GM18951 (cell line): ENCODE measurements around the gene PDSS2.

ENCODE experiments used
- POLR2A ChIP-seq: IDR thresholded peaks from 4 replicates; pipeline ENCODE4 v1.6.1; 2011; ENCODE audit warnings: mild to moderate bottlenecking; ENCODE audit not compliant: insufficient read length, insufficient read depth; ENCODE audit errors: extremely low read depth
- in situ Hi-C: fragments of 300-500 bp; cut with MboI; formaldehyde crosslinking; loops from one replicate; pipeline ENCODE4 v1.12.0; 2022; ENCODE audit warnings: low sequenced_read_pairs, mixed read lengths, inconsistent platforms; ENCODE audit not compliant: unreplicated experiment

The PDSS2 gene, protein sequence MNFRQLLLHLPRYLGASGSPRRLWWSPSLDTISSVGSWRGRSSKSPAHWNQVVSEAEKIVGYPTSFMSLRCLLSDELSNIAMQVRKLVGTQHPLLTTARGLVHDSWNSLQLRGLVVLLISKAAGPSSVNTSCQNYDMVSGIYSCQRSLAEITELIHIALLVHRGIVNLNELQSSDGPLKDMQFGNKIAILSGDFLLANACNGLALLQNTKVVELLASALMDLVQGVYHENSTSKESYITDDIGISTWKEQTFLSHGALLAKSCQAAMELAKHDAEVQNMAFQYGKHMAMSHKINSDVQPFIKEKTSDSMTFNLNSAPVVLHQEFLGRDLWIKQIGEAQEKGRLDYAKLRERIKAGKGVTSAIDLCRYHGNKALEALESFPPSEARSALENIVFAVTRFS

DNA sequence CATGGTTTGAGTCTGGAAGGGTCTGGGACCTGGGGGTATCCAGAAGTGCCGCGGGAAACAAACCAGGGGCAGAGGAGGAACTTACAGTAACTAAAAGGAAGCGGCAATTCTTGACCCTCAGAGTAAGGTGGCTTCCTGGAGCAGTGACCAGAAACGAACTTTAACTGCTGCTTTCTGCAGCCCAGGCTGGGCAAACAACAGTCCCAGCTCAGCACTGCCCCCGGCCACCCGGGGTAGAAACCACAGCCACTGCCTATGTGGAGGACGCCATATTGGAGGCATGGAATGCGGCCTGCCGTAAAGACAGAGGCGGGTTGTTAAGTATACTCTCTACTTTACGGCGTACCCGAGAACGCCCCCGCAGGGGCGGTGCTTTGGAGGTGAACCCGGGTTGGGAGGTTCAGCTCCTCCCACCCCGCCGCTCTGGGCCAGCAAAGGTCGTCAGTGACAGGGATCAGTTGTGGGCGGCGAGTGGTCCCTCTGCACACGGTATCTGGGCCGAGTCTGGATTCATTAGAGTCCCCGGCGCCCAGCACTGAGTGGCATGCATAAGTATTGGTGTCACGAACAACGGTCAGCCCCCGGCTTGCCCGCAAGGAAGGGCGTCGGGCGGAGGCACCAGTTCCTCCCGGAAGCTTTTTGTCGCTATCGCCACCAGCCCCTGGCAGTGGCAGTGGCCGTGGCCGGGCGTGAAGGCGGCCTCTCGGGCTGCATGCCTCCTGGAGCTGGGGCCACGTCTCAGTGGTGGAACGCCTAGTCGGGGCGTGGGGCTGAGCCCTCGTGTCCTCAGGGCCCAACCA, at the start of gene PDSS2:
Gene PDSS2 (minus strand): TSS at position 282 of the 800 bp plus-strand sequence. CDS start 279 bp downstream, at position 3.
- peak; percentile 98 for TF ChIP-seq POLR2A
- in situ Hi-C loops: no loop called here

DNA sequence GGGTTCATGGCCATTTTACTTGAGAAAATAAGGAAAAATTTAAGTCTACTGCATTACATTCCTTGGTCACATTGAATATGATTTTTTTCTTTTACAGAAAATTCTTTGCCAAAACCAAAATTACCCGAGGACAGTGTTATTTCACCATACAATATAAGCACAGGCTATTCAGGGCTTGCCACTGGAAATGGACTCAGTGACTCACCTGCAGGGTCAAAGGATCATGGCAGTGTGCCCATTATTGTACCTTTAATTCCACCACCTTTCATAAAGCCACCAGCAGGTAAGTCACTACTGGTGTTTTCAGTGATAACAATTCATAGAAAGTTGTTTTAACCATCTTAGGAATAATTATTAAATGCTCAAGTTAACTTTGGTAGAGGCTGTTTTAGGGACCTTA, 46.8 kb upstream of the PDSS2 start:
- in situ Hi-C loops: no loop called here
- no peak for TF ChIP-seq POLR2A

DNA sequence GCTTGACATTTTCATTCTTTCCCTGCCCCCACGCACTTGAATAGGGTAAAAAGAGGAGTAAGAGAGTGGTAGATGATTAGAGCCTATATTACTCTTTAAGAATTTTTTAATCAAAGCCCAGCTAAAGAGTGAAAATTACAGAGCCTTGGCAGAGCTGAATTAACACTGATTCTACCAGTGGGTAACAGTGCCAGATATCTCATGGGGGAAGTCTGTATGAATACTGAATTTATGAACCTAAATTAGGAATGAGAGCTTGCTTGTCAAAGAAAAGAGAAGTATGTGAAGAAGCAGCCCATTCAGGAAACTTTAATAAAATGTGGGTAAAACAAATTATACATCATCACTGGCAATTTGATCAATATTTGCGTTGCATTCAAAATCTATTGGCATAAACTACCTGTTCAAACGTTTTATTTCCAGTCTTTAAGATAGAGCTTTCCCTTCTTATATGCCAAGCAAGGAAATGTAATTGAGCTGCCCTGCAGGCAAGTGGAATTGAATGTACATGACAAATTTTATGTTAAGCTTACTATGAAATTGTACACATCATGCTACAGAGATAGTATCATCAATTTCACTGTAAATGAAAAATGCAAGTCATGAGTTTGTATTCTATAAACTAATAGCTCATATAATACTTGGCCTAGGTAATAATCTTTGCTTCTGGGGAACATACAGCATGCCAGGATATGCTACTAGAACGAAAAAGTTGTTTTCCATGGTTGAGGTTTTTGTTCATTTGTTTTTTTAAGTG, 45.1 kb upstream of the PDSS2 start:
- in situ Hi-C loops: no loop called here
- TF ChIP-seq POLR2A: no peak

DNA sequence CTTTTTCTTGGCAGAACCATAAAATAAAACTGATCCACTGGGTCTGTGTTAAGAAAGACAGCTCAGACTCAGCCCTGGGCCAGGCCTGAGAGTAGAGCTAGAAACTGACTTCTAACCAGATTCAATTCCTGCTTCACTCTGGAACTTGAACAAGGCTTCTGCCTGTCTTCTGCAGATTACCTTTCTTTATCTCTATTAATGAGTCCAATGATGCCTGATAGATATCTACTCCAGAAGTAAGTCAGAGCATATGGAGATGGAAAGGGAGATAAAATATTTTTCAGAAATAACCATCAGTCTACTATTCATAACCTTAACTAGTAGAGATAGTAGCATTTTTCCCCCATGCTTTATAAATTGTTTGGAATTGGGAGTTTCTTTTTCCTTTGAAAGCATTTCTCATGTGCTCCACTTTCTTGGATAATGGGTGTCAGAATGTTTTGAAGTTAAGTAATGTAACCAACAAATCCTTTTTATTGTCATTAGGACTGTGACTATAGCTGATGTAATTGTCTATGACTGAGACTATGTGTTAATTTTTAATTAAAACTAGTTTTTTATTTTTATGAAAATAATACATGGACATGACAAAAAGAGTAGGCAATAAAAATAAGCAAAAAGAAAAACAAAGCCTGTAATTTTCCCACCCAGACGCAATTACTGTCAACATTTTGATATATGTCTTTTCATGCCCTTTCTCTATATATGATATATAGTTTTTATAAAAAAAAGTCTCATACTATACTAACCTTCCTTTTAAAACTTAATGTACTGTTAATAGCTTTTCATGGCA, 37.7 kb upstream of the PDSS2 start:
- no peak for TF ChIP-seq POLR2A
- in situ Hi-C loops: no loop called here

DNA sequence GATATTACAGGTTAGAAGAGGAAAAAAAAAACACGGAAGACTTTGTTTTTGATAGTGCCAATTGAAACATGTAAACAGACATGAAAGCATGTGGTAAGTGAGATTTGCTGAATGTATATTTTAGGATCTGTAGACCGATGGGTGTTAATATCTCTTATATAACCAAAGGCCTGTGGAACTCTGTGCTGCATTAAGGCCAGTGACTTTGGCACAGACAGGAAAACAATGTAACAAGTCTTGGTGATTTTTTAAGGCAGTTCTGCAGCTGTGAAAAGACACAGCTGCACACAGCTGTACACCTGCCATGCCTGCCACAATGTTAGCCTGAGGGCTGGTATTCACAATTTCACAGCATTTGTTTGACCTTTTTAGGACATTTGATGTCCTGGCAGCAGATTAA, 36.6 kb upstream of the PDSS2 start:
- TF ChIP-seq POLR2A: no peak
- in situ Hi-C loops: no loop called here

DNA sequence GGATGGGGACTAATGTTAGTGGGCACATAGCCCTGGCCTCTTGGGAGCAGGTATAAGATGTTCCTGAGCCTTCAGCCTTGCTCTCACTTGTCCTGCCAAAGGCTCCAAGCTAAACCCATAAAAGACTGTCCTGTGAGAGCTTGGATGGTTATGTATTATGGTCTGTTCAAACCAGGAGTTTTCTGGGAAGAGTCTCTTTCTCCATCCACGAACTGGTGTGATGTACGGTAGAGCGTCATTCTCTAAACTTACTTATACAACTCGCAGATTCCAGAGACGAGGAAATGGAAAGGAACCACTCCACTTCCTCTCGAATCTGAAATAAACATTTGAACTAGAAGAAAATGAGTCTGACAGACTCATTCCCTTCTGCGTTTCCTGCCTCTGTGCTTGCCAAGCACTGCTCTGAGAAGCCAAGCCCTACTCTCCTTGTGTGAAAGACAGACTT, 35.9 kb upstream of the PDSS2 start:
- TF ChIP-seq POLR2A: no peak
- in situ Hi-C loops: no loop called here

DNA sequence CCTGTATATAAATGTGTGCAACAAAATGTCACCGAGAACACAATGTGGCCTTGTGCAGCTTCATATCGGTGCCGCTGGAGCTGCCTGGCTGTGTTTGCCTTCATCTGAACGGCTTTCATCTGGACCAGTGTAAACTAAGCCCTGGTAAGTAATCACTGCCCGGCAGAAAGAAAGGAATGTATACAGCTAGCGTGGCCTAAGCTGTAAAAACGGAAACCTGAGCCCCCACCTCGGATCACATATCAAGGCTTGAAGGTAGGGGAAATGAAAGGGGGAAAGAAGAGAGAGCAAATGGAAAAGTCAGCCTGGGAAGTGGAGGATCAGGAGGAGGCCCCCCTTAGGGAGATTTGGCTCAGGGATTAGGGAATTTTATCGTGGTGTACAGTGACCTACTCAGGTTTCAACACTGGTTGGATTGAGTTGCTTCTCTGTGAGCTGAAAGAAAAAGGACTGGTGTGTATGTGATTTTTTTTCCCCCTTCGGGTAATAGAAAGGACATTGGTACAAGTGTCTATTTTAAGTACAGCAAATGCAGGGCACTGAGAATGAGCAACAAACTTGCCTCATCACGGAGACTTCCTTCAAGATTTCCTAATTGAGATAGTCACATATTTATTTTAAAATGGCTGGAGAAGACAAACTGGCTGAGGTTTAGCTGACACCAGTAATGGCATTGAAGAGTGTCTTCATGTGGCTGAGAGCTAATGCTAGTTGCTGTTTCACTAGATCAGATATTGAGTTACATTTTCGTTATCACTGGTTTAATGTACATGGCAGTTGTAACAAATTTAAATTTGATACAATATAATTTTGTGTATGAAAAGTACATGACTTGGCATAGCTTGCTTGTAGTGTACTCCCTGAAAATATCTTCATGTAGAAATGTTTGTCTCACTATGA, 34.0 kb upstream of the PDSS2 start:
- in situ Hi-C loops: no loop called here
- no peak for TF ChIP-seq POLR2A

DNA sequence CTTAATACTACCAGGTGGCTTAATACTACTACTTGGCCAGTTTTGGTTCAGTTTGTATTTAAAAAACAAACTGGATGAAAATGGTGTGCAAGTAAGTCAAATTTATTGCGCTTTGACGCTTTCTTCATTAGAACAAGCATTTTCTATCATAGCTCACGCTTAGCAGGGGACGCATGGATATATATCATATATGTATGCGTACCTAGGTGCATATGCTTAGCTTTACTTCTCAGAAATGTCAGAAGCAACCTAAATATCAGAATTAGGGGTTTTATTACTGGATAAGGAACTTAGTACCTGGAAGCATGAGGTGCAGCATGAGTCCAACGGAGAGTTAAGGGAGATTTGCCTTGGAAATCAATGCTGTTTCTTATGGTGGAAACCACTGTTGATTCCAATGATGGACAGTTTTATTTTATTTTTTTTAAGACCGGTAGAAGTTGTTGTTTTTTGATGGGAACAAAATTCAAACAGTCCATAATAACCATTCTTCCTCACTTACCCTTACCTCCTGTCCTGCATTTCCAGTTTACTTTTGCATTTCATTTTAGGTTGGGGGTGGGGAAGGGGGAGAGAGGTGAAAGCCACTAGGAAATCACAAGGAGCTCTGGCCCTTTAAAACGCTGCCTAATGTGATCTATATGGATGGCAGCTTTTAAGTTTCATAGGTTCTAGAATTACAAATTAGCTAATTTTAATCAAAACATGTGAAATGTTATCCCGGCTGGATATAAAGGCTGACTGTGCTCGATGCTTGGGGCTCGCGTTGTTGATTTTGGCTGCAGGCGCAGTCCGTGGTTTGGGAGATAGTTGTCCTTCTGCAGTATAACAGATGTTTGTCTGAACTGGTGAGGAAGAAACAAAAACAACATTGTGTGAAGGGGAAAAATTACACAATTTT, 32.6 kb upstream of the PDSS2 start:
- TF ChIP-seq POLR2A: no peak
- in situ Hi-C loops: no loop called here

DNA sequence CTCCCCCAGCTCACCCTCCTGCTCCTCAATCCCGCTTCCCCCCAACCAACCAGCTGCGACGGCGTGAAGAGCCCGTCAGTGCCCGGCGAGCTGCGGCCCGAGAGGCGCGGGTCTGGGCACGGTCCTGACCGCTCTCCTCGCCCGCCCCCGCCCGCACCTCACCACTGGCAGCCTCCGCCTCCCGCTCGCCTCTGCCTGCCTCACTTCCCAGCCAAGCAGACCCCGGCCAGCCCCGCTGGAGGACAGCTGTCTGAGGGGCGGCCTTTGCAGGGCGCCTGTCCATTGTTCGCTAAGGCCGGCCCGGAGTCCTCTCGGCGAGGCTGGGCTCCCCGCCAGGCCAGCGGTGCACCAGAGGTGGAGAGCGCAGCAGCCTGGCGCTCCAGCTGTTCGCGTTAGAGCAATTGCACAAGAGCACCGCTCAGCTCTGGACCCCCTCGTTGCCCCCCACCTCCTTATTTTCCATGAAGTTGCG, 31.8 kb upstream of the PDSS2 start:
- no peak for TF ChIP-seq POLR2A
- in situ Hi-C loops: no loop called here

DNA sequence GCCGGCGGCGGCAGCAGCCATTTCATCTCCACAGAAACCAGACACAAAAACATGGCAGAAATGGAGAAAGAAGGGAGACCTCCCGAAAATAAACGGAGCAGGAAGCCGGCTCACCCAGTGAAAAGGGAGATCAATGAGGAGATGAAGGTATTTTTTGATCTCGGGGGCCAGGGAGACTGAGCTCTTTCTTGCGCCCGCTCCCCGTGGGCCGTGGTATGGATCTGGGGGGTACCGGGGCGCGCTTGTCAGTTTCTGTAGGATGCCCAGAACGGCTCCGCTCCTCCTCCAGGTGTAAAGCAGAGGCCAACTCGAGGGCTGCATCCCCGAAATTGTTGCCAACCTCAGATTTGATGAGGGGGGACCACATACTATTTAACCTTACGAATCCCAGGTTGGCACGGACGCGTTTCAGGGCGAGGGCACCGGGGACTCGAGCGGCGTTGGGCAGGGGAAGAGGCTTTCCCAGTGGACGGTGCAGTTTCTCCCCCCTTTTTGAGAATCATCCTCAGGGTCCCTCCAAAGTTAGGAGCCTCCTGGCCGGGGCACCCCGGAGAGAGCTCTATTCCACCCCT, 31.3 kb upstream of the PDSS2 start:
- in situ Hi-C loops: no loop called here
- no peak for TF ChIP-seq POLR2A
